Lower leg skin (tissue), 3 donors: ENCODE results near the gene PES1.

Experiments used
- CTCF ChIP-seq, 3 donors: fragments of 450-650 bp; IDR thresholded peaks; one replicate each; pipeline ENCODE4 v1.5.1; 2016; ENCODE audit warnings: antibody characterized with exemption in 3 of 3, mild to moderate bottlenecking in 3 of 3, moderate library complexity in 2 of 3
- POLR2A ChIP-seq, 2 donors: fragments of 450-650 bp; IDR thresholded peaks; one replicate each; pipeline ENCODE4 v1.6.1; 2016 to 2017; ENCODE audit warnings: antibody characterized with exemption in 2 of 2, mild to moderate bottlenecking in 1 of 2, moderate library complexity in 1 of 2

GRCh38 chr22:30610299-30610698 is 18.6 kb upstream of the PES1 start:
- TF ChIP-seq POLR2A (IDR thresholded peaks at IDR 0.05) (no peak), CTCF (IDR thresholded peaks at IDR 0.05) (no peak)
